Non-pigmented ciliary epithelial cell (primary cell): Measurements from ENCODE around the gene ANKRD30A.
"Not testable (repeated sequence)": the region's sequence is repeated elsewhere in the genome, so short reads cannot be mapped to it uniquely, and the experiment has no call there.

ENCODE experiments used
- DNase-seq: peaks from one replicate; pipeline ENCODE4 v3.0.0-alpha.2; 2010; ENCODE audit warnings: low read depth

Gene ANKRD30A

GRCh38 chr10:37255837-37256236 is 130.4 kb downstream of the ANKRD30A start:
- not testable (repeated sequence) for DNase-seq

- DNase-seq = no peak
Measured at GRCh38 chr10:37263304-37263703, 137.9 kb downstream of the ANKRD30A start.

- DNase-seq = no peak
Measured at GRCh38 chr10:37268266-37268665, 142.9 kb downstream of the ANKRD30A start.

- DNase-seq = no peak
Measured at GRCh38 chr10:37269554-37270256, 144.3 kb downstream of the ANKRD30A start.

- no peak for DNase-seq
Measured at GRCh38 chr10:37275216-37275777, 149.9 kb downstream of the ANKRD30A start.

GRCh38 chr10:37285063-37285462 is 159.7 kb downstream of the ANKRD30A start:
- DNase-seq = no peak

DNA sequence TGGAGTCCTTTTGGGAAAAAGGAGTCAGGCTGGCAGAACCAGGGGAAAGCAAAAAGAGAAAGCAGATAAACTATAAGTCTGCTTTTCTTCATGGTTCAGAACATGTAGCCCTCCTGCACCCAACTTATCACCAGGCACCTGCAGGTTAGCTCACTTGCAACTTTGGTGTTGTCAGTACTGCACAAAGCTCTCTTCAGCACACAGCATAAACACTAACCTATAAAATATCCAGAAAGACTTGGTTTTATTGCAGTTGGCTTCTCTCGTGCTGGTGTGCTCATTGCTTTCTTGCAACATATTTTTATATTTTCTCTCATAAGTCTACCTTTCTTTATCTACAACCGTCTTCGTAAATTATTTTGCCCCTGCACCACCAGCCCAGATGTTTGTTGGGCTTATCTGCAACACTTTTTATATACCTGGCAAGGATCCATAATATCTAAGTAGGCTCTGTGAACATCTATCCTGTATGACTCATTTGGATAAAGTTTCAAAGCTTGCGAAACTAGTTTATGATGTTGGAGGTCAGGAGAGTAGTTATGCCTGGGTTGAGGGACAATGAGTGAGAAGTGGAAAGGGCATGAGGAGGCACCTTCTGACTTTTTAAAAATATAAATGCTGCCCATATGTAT is 164.6 kb downstream of the ANKRD30A start:
- DNase-seq = no peak

DNA sequence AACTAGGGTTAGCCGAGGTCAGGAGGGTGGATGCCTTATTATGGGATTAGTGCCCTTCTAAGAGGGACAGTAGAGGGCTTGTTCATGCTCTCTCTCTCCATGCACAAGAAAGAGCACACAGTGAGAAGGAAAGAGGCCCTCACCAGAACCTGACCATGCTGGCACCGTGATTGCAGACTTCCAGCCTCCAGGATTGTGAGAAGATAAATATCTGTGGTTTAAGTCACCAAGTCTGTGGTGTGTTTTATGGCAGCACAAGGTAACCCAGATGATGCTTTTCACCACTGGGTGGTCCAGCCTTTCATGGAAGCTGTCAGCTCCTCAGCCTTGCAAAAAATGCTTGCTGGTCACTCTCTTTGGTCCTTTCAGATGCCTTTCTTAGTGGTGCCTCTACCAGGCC is 175.9 kb downstream of the ANKRD30A start:
- DNase-seq = no peak

- DNase-seq = no peak
Measured at GRCh38 chr10:37304036-37304435, 178.6 kb downstream of the ANKRD30A start.

- no peak for DNase-seq
Measured at GRCh38 chr10:37314350-37314749, 189.0 kb downstream of the ANKRD30A start.

DNA sequence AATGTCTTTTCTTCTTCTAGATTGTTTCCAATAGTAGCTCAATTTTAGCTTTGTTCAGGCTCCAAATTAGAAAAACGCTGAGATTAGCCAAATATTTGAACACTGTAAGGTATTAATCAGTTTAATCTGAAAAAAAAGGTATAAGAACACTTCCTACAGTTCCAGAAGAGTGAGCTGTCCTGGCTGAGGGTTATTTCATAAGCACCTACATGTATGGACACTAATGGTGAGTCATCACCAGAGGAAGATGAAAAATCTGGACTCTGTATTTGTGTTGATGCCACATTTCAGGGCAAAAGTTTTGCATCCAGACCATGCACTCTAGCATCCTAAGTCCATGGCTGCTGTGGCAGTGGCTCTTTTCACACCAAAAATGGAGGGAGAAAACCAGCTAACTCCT is 189.5 kb downstream of the ANKRD30A start:
- DNase-seq = no peak

DNA sequence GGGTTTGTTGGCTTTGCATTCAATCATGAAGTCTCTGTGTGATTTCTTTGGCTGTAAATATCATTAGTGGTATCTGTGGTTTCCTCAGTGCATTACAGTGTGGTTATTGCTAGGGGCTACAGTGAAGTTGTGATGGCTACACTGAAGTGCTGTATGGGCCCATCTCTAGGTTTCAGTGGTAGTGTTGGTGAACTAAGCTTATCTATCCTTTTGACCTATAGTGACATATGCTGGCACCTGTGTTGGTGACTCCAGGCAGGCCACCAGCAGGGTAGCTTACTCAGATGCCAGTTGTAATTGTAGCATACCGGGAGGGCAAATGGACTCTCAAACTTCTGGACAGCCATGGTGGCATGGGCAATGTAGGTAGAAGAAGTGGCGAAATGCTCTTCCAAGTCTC is 219.0 kb downstream of the ANKRD30A start:
- DNase-seq = no peak

GRCh38 chr10:37379991-37380390 is 254.6 kb downstream of the ANKRD30A start:
- no peak for DNase-seq

- no peak for DNase-seq
Measured at GRCh38 chr10:37381271-37381670, 255.9 kb downstream of the ANKRD30A start.

GRCh38 chr10:37384923-37385322 is 259.5 kb downstream of the ANKRD30A start:
- no peak for DNase-seq

DNA sequence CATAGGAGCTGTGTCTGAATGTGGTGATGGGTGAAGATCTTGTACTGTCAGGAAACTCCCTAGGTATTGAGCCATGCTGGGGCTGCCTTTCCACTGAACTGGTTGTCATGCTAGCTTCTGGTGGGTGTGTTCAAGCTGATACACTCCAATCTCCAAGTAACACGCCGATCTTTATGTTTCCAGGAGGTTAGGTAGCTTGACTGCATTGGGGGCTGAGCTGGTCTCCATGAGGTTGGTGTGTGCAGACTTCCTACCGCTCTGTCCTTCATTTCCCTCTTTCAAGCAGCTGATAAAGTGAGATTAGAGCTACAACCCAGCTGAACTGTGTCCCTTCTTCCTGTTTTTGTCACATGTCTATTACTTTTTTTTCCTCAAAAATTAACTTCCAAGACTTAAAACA is 265.5 kb downstream of the ANKRD30A start:
- no peak for DNase-seq

GRCh38 chr10:37400774-37401173 is 275.4 kb downstream of the ANKRD30A start:
- not testable (repeated sequence) for DNase-seq

DNA sequence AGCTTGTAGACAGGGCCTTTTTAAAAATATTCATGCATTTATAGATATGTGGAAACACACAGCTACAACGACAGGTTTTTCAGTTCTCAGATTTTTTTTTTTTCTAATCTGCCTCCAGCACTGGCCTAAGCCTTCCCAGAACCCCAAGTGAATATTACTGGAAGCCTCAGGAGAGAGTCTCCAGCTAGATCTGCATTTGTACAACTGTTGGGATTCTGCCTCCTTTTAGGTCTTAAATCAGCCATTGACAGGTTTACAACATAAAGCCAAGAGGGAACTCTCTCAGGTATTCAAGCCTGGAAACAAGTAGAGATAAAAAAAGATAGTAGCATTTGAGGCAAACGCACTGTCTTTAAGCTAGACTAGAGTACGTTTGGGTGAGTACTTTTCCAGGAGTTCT is 275.8 kb downstream of the ANKRD30A start:
- DNase-seq = no peak

DNA sequence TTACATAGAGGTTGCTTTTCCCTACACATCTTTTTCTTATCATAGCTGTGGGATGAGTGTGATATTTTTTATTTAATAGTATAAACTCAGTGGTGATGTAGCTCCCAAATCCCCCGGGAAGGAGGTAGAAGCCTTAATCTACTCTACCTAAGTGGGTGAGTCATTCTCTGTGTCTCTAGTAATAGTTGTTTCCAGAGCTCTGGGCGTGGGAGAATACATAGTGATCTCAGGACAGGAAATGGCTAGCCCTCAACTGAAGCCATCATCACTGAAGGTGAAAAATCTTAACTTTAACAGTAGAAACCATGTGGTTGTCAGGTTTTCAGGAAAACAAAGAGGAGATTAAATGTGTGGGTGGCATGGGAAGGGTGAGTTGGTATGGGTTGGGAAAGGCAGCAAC is 278.4 kb downstream of the ANKRD30A start:
- no peak for DNase-seq
